OCI-LY3 (cell line): ENCODE measurements around the gene HOXD12.

ENCODE experiments used
- H2AFZ ChIP-seq: fragments of 200-600, 300-600 bp; shearing (Covaris generic); 2 replicates; pipeline ENCODE4 v1.6.0; 2014; ENCODE audit warnings: antibody characterized with exemption, low read depth, low read length
- H3K27ac ChIP-seq: fragments of 200-600, 300-600 bp; sonication (generic); 2 replicates; pipeline ENCODE4 v1.5.1; 2014; ENCODE audit warnings: mild to moderate bottlenecking, low read length, moderate library complexity, mixed read lengths
- H3K27me3 ChIP-seq: fragments of 200-600, 300-600 bp; sonication (generic); 2 replicates; pipeline ENCODE4 v1.6.1; 2014; ENCODE audit warnings: low read depth, low read length, mixed read lengths
- H3K36me3 ChIP-seq: fragments of 200-600, 300-600 bp; sonication (generic); replicated peaks from 2 replicates; pipeline ENCODE3; 2014; ENCODE audit warnings: low read depth, low read length, mixed read lengths
- H3K4me1 ChIP-seq: fragments of 300-600, 200-600 bp; sonication (generic); 2 replicates; pipeline ENCODE4 v1.6.1; 2014; ENCODE audit warnings: low read length, mixed read lengths
- H3K4me2 ChIP-seq: fragments of 200-600, 300-600 bp; sonication (generic); 2 replicates; pipeline ENCODE4 v1.6.1; 2014; ENCODE audit warnings: low read length, mixed read lengths
- H3K4me3 ChIP-seq: fragments of 300-600, 200-600 bp; sonication (generic); 2 replicates; pipeline ENCODE4 v1.5.1; 2014; ENCODE audit warnings: antibody characterized with exemption, mild to moderate bottlenecking, low read length, moderate library complexity
- H3K79me2 ChIP-seq: fragments of 300-600, 200-600 bp; shearing (Covaris generic); 2 replicates; pipeline ENCODE4 v1.6.1; 2014; ENCODE audit warnings: mild to moderate bottlenecking, low read length, mixed read lengths
- H3K9ac ChIP-seq: fragments of 300-600, 200-600 bp; shearing (Covaris generic); 2 replicates; pipeline ENCODE4 v1.6.0; 2014; ENCODE audit warnings: mild to moderate bottlenecking, low read length, moderate library complexity
- H3K9me3 ChIP-seq: fragments of 200-600, 300-600 bp; shearing (Covaris generic); 2 replicates; pipeline ENCODE4 v1.6.1; 2014; ENCODE audit warnings: low read length, mixed read lengths; ENCODE audit not compliant: insufficient read depth
- H4K20me1 ChIP-seq: fragments of 200-600, 300-600 bp; sonication (generic); 2 replicates; pipeline ENCODE4 v1.6.1; 2016; ENCODE audit warnings: low read length, mixed read lengths; ENCODE audit not compliant: insufficient read depth
- CTCF ChIP-seq: fragments of 200-600, 300-600 bp; sonication (generic); IDR thresholded peaks from 2 replicates; pipeline ENCODE4 v1.5.1; 2014; ENCODE audit warnings: antibody characterized with exemption, low read length, low read depth
- EZH2phosphoT487 ChIP-seq: fragments of 200-600 bp; shearing (Covaris generic); IDR thresholded peaks from 2 replicates; pipeline ENCODE4 v1.6.1; 2018; ENCODE audit warnings: antibody characterized with exemption, mixed run types, low read depth

The HOXD12 gene

GRCh38 chr2:176072951-176073904 is 26.4 kb upstream of the HOXD12 start:
- Histone ChIP-seq H3K9me3 (no peaks in the 10 kb centered on the region), H3K4me3 (no peak overlapping the region), H3K4me2 (no peak overlapping the region), H4K20me1 (no peaks in the 10 kb centered on the region), H3K36me3 (no peaks in the 10 kb centered on the region), H3K9ac (no peak overlapping the region), H3K79me2 (no peaks in the 10 kb centered on the region), H3K27me3 (no peaks in the 10 kb centered on the region), H2AFZ (no peak overlapping the region), H3K27ac (no peak overlapping the region), H3K4me1 (peaks cover 11% of the 10 kb centered on the region)
- TF ChIP-seq CTCF (no peak), EZH2phosphoT487 (no peak)

GRCh38 chr2:176074919-176075425 is 24.6 kb upstream of the HOXD12 start:
- Histone ChIP-seq H3K4me1 (no peaks in the 10 kb centered on the region), H3K4me2 (peak overlapping the region; percentile 56), H3K36me3 (no peaks in the 10 kb centered on the region), H4K20me1 (no peaks in the 10 kb centered on the region), H3K4me3 (peak overlapping the region; percentile 85), H2AFZ (peak overlapping the region; percentile 78), H3K9ac (peak overlapping the region; percentile 33), H3K27ac (no peak overlapping the region), H3K9me3 (no peaks in the 10 kb centered on the region), H3K79me2 (no peaks in the 10 kb centered on the region), H3K27me3 (no peaks in the 10 kb centered on the region)
- no peak for TF ChIP-seq CTCF
- TF ChIP-seq EZH2phosphoT487: no peak

GRCh38 chr2:176075481-176075880 is 24.1 kb upstream of the HOXD12 start:
- Histone ChIP-seq H3K27ac (no peak overlapping the region), H4K20me1 (no peaks in the 10 kb centered on the region), H3K9me3 (no peaks in the 10 kb centered on the region), H3K4me3 (peak overlapping the region; percentile 85), H3K4me1 (no peaks in the 10 kb centered on the region), H3K79me2 (no peaks in the 10 kb centered on the region), H3K4me2 (peak overlapping the region; percentile 56), H2AFZ (peak overlapping the region; percentile 78), H3K9ac (peak overlapping the region; percentile 50), H3K36me3 (no peaks in the 10 kb centered on the region), H3K27me3 (no peaks in the 10 kb centered on the region)
- TF ChIP-seq CTCF (no peak), EZH2phosphoT487 (no peak)

- peak overlapping the region; percentile 85 for H3K4me3 ChIP-seq
- no peaks in the 10 kb centered on the region for H3K9me3 ChIP-seq
- H3K4me1 ChIP-seq: no peaks in the 10 kb centered on the region
- H2AFZ ChIP-seq: peak overlapping the region; percentile 78
- H3K9ac ChIP-seq: 0 out of 2 replicates have a peak overlapping the region, but pooled peaks have one; percentile 50
- H4K20me1 ChIP-seq: no peaks in the 10 kb centered on the region
- TF ChIP-seq CTCF (no peak), EZH2phosphoT487 (no peak)
- H3K36me3 ChIP-seq: no peaks in the 10 kb centered on the region
- H3K27me3 ChIP-seq: no peaks in the 10 kb centered on the region
- no peak overlapping the region for H3K27ac ChIP-seq
- no peaks in the 10 kb centered on the region for H3K79me2 ChIP-seq
- peak overlapping the region; percentile 56 for H3K4me2 ChIP-seq
Observed at GRCh38 chr2:176076063-176076462, 23.5 kb upstream of the HOXD12 start.
